ENCODE data around the gene RTN1.

Gene RTN1

GRCh38 chr14:59566296-59566695 lies 304.3 kb downstream of the RTN1 start:
- Histone ChIP-seq H3K4me3 (replicated peaks; ENCODE audit: low read depth, low read length) (no peak overlapping the region), H3K36me3 (ENCODE audit: control insufficient read depth, insufficient read depth, low read length) (no peaks in the 10 kb centered on the region), H3K27me3 (replicated peaks; ENCODE audit: control insufficient read depth, insufficient read depth, low read length) (no peaks in the 10 kb centered on the region)
- TF ChIP-seq, protein P1, sequence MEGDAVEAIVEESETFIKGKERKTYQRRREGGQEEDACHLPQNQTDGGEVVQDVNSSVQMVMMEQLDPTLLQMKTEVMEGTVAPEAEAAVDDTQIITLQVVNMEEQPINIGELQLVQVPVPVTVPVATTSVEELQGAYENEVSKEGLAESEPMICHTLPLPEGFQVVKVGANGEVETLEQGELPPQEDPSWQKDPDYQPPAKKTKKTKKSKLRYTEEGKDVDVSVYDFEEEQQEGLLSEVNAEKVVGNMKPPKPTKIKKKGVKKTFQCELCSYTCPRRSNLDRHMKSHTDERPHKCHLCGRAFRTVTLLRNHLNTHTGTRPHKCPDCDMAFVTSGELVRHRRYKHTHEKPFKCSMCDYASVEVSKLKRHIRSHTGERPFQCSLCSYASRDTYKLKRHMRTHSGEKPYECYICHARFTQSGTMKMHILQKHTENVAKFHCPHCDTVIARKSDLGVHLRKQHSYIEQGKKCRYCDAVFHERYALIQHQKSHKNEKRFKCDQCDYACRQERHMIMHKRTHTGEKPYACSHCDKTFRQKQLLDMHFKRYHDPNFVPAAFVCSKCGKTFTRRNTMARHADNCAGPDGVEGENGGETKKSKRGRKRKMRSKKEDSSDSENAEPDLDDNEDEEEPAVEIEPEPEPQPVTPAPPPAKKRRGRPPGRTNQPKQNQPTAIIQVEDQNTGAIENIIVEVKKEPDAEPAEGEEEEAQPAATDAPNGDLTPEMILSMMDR (IDR thresholded peaks at IDR 0.05; ENCODE audit: insufficient read depth, low read length, poor library complexity, severe bottlenecking): no peak
- DNase-seq (ENCODE audit: extremely low read depth, insufficient read length): no peak

GRCh38 chr14:59565087-59565486 lies 305.5 kb downstream of the RTN1 start:
- DNase-seq (ENCODE audit: extremely low read depth, insufficient read length): no peak
- TF ChIP-seq, protein P1 (IDR thresholded peaks at IDR 0.05; ENCODE audit: insufficient read depth, low read length, poor library complexity, severe bottlenecking): no peak
- H3K4me3 ChIP-seq (replicated peaks; ENCODE audit: low read depth, low read length): no peak overlapping the region
- no peaks in the 10 kb centered on the region for H3K36me3 ChIP-seq (ENCODE audit: control insufficient read depth, insufficient read depth, low read length)
- no peaks in the 10 kb centered on the region for H3K27me3 ChIP-seq (replicated peaks; ENCODE audit: control insufficient read depth, insufficient read depth, low read length)

GRCh38 chr14:59564366-59564765 lies 306.2 kb downstream of the RTN1 start:
- no peak overlapping the region for H3K4me3 ChIP-seq (replicated peaks; ENCODE audit: low read depth, low read length)
- no peaks in the 10 kb centered on the region for H3K27me3 ChIP-seq (replicated peaks; ENCODE audit: control insufficient read depth, insufficient read depth, low read length)
- TF ChIP-seq, protein P1 (IDR thresholded peaks at IDR 0.05; ENCODE audit: insufficient read depth, low read length, poor library complexity, severe bottlenecking): no peak
- H3K36me3 ChIP-seq (ENCODE audit: control insufficient read depth, insufficient read depth, low read length): no peaks in the 10 kb centered on the region
- no peak for DNase-seq (ENCODE audit: extremely low read depth, insufficient read length)

DNA sequence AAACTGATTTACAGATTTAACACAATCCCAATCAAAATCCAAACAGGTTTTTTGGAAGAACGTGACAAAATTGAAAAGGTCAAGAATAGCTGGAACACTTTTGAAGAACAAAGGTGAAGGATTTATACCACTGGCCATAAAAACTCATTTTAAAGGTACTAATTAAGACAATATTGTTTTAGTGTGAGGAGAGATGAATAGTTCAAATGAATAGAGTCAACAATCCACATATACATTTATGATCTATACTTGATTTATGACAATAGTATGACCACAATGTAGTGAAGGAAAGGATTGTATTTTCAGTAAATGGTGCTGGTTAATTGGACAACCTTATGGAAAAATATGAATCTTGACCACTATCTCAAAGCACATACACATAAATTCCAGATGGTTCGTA lies 323.3 kb downstream of the RTN1 start:
- Histone ChIP-seq H3K27me3 (replicated peaks; ENCODE audit: control insufficient read depth, insufficient read depth, low read length) (no peaks in the 10 kb centered on the region), H3K4me3 (replicated peaks; ENCODE audit: low read depth, low read length) (no peak overlapping the region), H3K36me3 (ENCODE audit: control insufficient read depth, insufficient read depth, low read length) (no peaks in the 10 kb centered on the region)
- DNase-seq (ENCODE audit: extremely low read depth, insufficient read length): no peak
- TF ChIP-seq, protein P1 (IDR thresholded peaks at IDR 0.05; ENCODE audit: insufficient read depth, low read length, poor library complexity, severe bottlenecking): no peak

All from GM06990 (cell line).